SK-N-SH treated with all-trans-retinoic acid at 6 μM for 48 hours (cell line): ENCODE data around the gene SLC12A4.

ENCODE experiments used
- ATAC-seq: fragments of 200-7000 bp; cut with Tn5 transposase; 3 replicates; pipeline ENCODE4 v1.9.1; 2020; ENCODE audit warnings: mild to moderate bottlenecking, moderate library complexity
- ARNTL ChIP-seq: fragments of 450-650 bp; formaldehyde crosslinking; IDR thresholded peaks from 2 replicates; pipeline ENCODE4 v1.5.0; 2020; ENCODE audit warnings: low read depth, mild to moderate bottlenecking, moderate library complexity, borderline replicate concordance
- BACH2 ChIP-seq: fragments of 250-450 bp; sonication (Bioruptor Pico); IDR thresholded peaks from 2 replicates; pipeline ENCODE4 v1.9.0; 2021; ENCODE audit warnings: mild to moderate bottlenecking, borderline replicate concordance
- CSDC2 ChIP-seq: fragments of 250-450 bp; sonication (Bioruptor Pico); IDR thresholded peaks from 2 replicates; pipeline ENCODE4 v1.5.0; 2020; ENCODE audit warnings: mild to moderate bottlenecking, moderate library complexity
- ESRRG ChIP-seq: fragments of 250-450 bp; sonication (Bioruptor Pico); IDR thresholded peaks from 2 replicates; pipeline ENCODE4 v1.6.1; 2021; ENCODE audit warnings: mild to moderate bottlenecking
- GLIS3 ChIP-seq: fragments of 250-450 bp; sonication (Bioruptor Pico); IDR thresholded peaks from 2 replicates; pipeline ENCODE4 v1.5.0; 2020; ENCODE audit warnings: mild to moderate bottlenecking, moderate library complexity
- ISL1 ChIP-seq: fragments of 250-450 bp; sonication (Bioruptor Pico); IDR thresholded peaks from 2 replicates; pipeline ENCODE4 v2.1.2; 2022; ENCODE audit warnings: mild to moderate bottlenecking, moderate library complexity
- OSR1 ChIP-seq: fragments of 250-450 bp; sonication (Bioruptor Pico); IDR thresholded peaks from 2 replicates; pipeline ENCODE4 v1.8.0; 2022; ENCODE audit warnings: moderate library complexity, mild to moderate bottlenecking, inconsistent platforms
- PPARA ChIP-seq: fragments of 250-450 bp; sonication (Bioruptor Pico); IDR thresholded peaks from 2 replicates; pipeline ENCODE4 v1.5.0; 2020; ENCODE audit warnings: mild to moderate bottlenecking, borderline replicate concordance
- RARB ChIP-seq: fragments of 250-450 bp; sonication (Bioruptor Pico); IDR thresholded peaks from 2 replicates; pipeline ENCODE4 v1.8.0; 2021; ENCODE audit warnings: mild to moderate bottlenecking, moderate library complexity
- SNAI2 ChIP-seq: fragments of 250-450 bp; sonication (Bioruptor Pico); IDR thresholded peaks from 2 replicates; pipeline ENCODE4 v1.5.0; 2020; ENCODE audit warnings: mild to moderate bottlenecking, moderate library complexity
- TCF4 ChIP-seq: fragments of 250-450 bp; sonication (Bioruptor Pico); IDR thresholded peaks from 2 replicates; pipeline ENCODE4 v1.8.0; 2021; ENCODE audit warnings: mild to moderate bottlenecking, moderate library complexity, borderline replicate concordance
- TOX ChIP-seq: fragments of 250-450 bp; sonication (Bioruptor Pico); IDR thresholded peaks from 2 replicates; pipeline ENCODE4 v1.8.0; 2021; ENCODE audit warnings: mild to moderate bottlenecking, moderate library complexity, borderline replicate concordance
- ZC3H10 ChIP-seq: fragments of 250-450 bp; sonication (Bioruptor Pico); IDR thresholded peaks from 2 replicates; pipeline ENCODE4 v1.5.1; 2021; ENCODE audit warnings: mild to moderate bottlenecking, moderate library complexity
- ZFP30 ChIP-seq: fragments of 450-650 bp; formaldehyde crosslinking; IDR thresholded peaks from 2 replicates; pipeline ENCODE4 v1.5.0; 2022; ENCODE audit warnings: mild to moderate bottlenecking, moderate library complexity
- ZNF565 ChIP-seq: fragments of 450-650 bp; formaldehyde crosslinking; conservative IDR thresholded peaks from 2 replicates; pipeline ENCODE4 v1.5.0; 2020; ENCODE audit warnings: low read depth, mild to moderate bottlenecking, moderate library complexity
- ZNF70 ChIP-seq: fragments of 450-650 bp; formaldehyde crosslinking; IDR thresholded peaks from 2 replicates; pipeline ENCODE4 v1.5.0; 2020; ENCODE audit warnings: mild to moderate bottlenecking, moderate library complexity
- ZNF8 ChIP-seq: fragments of 450-650 bp; formaldehyde crosslinking; IDR thresholded peaks from 2 replicates; pipeline ENCODE4 v1.5.0; 2020; ENCODE audit warnings: mild to moderate bottlenecking, moderate library complexity
- TF ChIP-seq, protein P1 (sequence below): fragments of 250-450 bp; sonication (Bioruptor Pico); IDR thresholded peaks from 2 replicates; pipeline ENCODE4 v1.5.1; 2020; ENCODE audit warnings: low read depth, mild to moderate bottlenecking, moderate library complexity
- TF ChIP-seq, protein P2 (sequence below): fragments of 250-450 bp; sonication (Bioruptor Pico); IDR thresholded peaks from 2 replicates; pipeline ENCODE4 v1.8.0; 2020; ENCODE audit warnings: mild to moderate bottlenecking, moderate library complexity, borderline replicate concordance
- TF ChIP-seq, protein P3 (sequence below): fragments of 250-450 bp; sonication (Bioruptor Pico); IDR thresholded peaks from 2 replicates; pipeline ENCODE4 v1.5.0; 2020; ENCODE audit warnings: mild to moderate bottlenecking, moderate library complexity
- TF ChIP-seq, protein P4 (sequence below): fragments of 250-450 bp; sonication (Bioruptor Pico); IDR thresholded peaks from 2 replicates; pipeline ENCODE4 v1.5.1; 2021; ENCODE audit warnings: mild to moderate bottlenecking, moderate library complexity
- TF ChIP-seq, protein P5 (sequence below): fragments of 250-450 bp; sonication (Bioruptor Pico); IDR thresholded peaks from 2 replicates; pipeline ENCODE4 v1.8.0; 2021; ENCODE audit warnings: low read depth, mild to moderate bottlenecking, moderate library complexity, borderline replicate concordance

SLC12A4 gene

DNA sequence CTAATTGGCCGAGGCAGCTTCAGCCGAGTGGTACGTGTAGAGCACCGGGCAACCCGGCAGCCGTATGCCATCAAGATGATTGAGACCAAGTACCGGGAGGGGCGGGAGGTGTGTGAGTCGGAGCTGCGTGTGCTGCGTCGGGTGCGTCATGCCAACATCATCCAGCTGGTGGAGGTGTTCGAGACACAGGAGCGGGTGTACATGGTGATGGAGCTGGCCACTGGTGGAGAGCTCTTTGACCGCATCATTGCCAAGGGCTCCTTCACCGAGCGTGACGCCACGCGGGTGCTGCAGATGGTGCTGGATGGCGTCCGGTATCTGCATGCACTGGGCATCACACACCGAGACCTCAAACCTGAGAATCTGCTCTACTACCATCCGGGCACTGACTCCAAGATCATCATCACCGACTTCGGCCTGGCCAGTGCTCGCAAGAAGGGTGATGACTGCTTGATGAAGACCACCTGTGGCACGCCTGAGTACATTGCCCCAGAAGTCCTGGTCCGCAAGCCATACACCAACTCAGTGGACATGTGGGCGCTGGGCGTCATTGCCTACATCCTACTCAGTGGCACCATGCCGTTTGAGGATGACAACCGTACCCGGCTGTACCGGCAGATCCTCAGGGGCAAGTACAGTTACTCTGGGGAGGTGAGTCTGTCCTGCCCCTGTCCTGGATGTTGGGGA lies 59.2 kb downstream of the SLC12A4 start:
- TF ChIP-seq, protein P1, sequence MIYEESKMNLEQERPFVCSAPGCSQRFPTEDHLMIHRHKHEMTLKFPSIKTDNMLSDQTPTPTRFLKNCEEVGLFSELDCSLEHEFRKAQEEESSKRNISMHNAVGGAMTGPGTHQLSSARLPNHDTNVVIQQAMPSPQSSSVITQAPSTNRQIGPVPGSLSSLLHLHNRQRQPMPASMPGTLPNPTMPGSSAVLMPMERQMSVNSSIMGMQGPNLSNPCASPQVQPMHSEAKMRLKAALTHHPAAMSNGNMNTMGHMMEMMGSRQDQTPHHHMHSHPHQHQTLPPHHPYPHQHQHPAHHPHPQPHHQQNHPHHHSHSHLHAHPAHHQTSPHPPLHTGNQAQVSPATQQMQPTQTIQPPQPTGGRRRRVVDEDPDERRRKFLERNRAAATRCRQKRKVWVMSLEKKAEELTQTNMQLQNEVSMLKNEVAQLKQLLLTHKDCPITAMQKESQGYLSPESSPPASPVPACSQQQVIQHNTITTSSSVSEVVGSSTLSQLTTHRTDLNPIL (CRISPR knock-in tag): no peak
- TF ChIP-seq OSR1 (CRISPR knock-in tag) (no peak), ISL1 (CRISPR knock-in tag) (no peak), ZFP30 (CRISPR knock-in tag) (no peak), ZNF8 (CRISPR knock-in tag) (no peak), ESRRG (CRISPR knock-in tag) (no peak), BACH2 (no peak), ARNTL (CRISPR knock-in tag) (no peak), PPARA (CRISPR knock-in tag) (no peak), SNAI2 (CRISPR knock-in tag) (no peak), TOX (CRISPR knock-in tag) (no peak), TCF4 (CRISPR knock-in tag) (no peak), ZC3H10 (no peak), RARB (CRISPR knock-in tag) (no peak), CSDC2 (CRISPR knock-in tag) (no peak), ZNF565 (CRISPR knock-in tag) (no peak), ZNF70 (CRISPR knock-in tag) (no peak), GLIS3 (CRISPR knock-in tag) (no peak)
- TF ChIP-seq, protein P2, sequence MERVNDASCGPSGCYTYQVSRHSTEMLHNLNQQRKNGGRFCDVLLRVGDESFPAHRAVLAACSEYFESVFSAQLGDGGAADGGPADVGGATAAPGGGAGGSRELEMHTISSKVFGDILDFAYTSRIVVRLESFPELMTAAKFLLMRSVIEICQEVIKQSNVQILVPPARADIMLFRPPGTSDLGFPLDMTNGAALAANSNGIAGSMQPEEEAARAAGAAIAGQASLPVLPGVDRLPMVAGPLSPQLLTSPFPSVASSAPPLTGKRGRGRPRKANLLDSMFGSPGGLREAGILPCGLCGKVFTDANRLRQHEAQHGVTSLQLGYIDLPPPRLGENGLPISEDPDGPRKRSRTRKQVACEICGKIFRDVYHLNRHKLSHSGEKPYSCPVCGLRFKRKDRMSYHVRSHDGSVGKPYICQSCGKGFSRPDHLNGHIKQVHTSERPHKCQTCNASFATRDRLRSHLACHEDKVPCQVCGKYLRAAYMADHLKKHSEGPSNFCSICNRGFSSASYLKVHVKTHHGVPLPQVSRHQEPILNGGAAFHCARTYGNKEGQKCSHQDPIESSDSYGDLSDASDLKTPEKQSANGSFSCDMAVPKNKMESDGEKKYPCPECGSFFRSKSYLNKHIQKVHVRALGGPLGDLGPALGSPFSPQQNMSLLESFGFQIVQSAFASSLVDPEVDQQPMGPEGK (CRISPR knock-in tag): no peak
- TF ChIP-seq, protein P3, sequence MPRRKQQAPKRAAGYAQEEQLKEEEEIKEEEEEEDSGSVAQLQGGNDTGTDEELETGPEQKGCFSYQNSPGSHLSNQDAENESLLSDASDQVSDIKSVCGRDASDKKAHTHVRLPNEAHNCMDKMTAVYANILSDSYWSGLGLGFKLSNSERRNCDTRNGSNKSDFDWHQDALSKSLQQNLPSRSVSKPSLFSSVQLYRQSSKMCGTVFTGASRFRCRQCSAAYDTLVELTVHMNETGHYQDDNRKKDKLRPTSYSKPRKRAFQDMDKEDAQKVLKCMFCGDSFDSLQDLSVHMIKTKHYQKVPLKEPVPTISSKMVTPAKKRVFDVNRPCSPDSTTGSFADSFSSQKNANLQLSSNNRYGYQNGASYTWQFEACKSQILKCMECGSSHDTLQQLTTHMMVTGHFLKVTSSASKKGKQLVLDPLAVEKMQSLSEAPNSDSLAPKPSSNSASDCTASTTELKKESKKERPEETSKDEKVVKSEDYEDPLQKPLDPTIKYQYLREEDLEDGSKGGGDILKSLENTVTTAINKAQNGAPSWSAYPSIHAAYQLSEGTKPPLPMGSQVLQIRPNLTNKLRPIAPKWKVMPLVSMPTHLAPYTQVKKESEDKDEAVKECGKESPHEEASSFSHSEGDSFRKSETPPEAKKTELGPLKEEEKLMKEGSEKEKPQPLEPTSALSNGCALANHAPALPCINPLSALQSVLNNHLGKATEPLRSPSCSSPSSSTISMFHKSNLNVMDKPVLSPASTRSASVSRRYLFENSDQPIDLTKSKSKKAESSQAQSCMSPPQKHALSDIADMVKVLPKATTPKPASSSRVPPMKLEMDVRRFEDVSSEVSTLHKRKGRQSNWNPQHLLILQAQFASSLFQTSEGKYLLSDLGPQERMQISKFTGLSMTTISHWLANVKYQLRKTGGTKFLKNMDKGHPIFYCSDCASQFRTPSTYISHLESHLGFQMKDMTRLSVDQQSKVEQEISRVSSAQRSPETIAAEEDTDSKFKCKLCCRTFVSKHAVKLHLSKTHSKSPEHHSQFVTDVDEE (CRISPR knock-in tag): no peak
- no peak for ATAC-seq

DNA sequence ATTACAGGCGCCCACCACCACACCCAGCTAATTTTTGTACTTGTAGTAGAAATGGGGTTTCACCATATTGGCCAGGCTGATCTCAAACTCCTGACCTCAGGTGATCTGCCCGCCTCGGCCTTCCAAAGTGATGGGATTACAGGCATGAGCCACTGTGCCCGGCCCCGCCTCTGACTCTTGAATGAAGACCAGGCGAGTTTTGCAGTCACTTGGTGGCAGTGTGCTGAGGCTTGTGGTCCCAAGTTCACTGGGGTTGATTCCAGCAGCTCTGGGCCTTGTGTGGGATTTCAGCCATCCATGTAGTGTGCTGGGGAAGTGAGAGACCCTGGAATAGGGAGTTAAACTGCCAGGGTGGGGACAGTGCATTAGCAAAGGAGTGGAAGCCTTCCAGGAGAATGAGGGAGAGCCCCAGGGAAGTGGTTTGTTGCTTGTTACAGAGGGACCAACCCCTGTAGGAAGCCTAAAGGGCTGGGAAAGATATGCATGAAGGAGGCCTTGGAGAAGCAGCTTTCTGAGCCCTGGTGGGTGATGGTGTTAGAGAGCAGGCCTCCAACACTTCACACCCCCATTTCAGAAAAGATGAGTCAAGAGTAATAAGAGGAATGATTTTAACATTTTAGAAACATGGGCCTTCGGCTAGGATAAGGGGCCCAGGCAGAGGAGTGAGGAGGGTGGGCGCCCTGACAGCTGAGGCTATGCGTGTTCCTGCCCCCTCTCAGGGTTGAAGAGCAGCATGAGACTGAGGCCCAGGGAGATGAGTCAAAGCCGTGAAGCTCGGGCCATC lies 60.8 kb downstream of the SLC12A4 start:
- no peak for ATAC-seq
- TF ChIP-seq GLIS3 (CRISPR knock-in tag) (no peak), ZFP30 (CRISPR knock-in tag) (no peak), ZNF8 (CRISPR knock-in tag) (no peak), ARNTL (CRISPR knock-in tag) (no peak), ZNF565 (CRISPR knock-in tag) (no peak), TCF4 (CRISPR knock-in tag) (no peak), ZC3H10 (no peak), BACH2 (no peak), OSR1 (CRISPR knock-in tag) (no peak), ESRRG (CRISPR knock-in tag) (no peak), CSDC2 (CRISPR knock-in tag) (no peak), PPARA (CRISPR knock-in tag) (no peak), SNAI2 (CRISPR knock-in tag) (no peak)
- TF ChIP-seq, protein P2 (CRISPR knock-in tag): no peak
- TF ChIP-seq, protein P1 (CRISPR knock-in tag): no peak
- TF ChIP-seq, protein P4, sequence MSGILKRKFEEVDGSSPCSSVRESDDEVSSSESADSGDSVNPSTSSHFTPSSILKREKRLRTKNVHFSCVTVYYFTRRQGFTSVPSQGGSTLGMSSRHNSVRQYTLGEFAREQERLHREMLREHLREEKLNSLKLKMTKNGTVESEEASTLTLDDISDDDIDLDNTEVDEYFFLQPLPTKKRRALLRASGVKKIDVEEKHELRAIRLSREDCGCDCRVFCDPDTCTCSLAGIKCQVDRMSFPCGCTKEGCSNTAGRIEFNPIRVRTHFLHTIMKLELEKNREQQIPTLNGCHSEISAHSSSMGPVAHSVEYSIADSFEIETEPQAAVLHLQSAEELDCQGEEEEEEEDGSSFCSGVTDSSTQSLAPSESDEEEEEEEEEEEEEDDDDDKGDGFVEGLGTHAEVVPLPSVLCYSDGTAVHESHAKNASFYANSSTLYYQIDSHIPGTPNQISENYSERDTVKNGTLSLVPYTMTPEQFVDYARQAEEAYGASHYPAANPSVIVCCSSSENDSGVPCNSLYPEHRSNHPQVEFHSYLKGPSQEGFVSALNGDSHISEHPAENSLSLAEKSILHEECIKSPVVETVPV: no peak
- TF ChIP-seq, protein P5, sequence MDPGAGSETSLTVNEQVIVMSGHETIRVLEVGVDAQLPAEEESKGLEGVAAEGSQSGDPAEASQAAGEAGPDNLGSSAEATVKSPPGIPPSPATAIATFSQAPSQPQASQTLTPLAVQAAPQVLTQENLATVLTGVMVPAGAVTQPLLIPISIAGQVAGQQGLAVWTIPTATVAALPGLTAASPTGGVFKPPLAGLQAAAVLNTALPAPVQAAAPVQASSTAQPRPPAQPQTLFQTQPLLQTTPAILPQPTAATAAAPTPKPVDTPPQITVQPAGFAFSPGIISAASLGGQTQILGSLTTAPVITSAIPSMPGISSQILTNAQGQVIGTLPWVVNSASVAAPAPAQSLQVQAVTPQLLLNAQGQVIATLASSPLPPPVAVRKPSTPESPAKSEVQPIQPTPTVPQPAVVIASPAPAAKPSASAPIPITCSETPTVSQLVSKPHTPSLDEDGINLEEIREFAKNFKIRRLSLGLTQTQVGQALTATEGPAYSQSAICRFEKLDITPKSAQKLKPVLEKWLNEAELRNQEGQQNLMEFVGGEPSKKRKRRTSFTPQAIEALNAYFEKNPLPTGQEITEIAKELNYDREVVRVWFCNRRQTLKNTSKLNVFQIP (CRISPR knock-in tag): no peak
